Measurements from ENCODE around the gene SLC52A1.

DNA sequence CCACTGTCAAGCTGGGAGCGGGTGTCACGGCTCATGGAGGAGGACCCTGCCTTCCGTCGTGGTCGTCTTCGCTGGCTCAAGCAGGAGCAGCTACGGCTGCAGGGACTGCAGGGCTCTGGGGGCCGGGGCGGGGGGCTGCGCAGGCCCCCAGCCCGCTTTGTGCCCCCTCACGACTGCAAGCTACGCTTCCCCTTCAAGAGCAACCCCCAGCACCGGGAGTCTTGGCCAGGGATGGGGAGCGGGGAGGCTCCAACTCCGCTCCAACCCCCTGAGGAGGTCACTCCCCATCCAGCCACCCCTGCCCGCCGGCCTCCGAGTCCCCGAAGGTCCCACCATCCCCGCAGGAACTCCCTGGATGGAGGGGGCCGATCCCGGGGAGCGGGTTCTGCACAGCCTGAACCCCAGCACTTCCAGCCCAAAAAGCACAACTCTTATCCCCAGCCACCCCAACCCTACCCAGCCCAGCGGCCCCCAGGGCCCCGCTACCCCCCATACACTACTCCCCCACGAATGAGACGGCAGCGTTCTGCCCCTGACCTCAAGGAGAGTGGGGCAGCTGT, 11.6 kb downstream of the SLC52A1 start:
- TF ChIP-seq, protein P1, sequence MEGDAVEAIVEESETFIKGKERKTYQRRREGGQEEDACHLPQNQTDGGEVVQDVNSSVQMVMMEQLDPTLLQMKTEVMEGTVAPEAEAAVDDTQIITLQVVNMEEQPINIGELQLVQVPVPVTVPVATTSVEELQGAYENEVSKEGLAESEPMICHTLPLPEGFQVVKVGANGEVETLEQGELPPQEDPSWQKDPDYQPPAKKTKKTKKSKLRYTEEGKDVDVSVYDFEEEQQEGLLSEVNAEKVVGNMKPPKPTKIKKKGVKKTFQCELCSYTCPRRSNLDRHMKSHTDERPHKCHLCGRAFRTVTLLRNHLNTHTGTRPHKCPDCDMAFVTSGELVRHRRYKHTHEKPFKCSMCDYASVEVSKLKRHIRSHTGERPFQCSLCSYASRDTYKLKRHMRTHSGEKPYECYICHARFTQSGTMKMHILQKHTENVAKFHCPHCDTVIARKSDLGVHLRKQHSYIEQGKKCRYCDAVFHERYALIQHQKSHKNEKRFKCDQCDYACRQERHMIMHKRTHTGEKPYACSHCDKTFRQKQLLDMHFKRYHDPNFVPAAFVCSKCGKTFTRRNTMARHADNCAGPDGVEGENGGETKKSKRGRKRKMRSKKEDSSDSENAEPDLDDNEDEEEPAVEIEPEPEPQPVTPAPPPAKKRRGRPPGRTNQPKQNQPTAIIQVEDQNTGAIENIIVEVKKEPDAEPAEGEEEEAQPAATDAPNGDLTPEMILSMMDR (IDR thresholded peaks at IDR 0.05), result no peak
- no peak for TF ChIP-seq POLR2A (IDR thresholded peaks at IDR 0.05)

Measured in tibial nerve (tissue), 3 donors.